Measurements from ENCODE around the gene FSHR.

DNA sequence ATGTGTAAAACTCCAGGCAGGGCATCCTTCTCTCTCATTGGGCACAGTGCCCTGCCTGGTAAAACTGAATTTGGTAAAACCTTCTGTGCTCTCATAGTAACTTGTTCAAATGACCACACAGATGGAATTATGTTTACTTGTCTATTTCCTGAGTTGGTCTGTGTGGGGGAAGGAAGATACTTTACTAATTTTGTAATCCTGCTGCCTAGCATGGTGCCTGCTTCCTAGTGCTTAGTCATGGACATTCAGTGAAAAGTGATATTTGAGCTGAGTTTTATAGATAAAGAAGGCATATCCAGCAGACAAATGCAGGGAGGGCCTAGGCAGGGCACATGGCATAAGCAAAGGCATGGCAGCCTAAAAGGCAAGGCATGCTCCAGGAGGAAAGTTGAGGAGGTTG is 199.4 kb downstream of the FSHR start:
- TF ChIP-seq, protein P1, sequence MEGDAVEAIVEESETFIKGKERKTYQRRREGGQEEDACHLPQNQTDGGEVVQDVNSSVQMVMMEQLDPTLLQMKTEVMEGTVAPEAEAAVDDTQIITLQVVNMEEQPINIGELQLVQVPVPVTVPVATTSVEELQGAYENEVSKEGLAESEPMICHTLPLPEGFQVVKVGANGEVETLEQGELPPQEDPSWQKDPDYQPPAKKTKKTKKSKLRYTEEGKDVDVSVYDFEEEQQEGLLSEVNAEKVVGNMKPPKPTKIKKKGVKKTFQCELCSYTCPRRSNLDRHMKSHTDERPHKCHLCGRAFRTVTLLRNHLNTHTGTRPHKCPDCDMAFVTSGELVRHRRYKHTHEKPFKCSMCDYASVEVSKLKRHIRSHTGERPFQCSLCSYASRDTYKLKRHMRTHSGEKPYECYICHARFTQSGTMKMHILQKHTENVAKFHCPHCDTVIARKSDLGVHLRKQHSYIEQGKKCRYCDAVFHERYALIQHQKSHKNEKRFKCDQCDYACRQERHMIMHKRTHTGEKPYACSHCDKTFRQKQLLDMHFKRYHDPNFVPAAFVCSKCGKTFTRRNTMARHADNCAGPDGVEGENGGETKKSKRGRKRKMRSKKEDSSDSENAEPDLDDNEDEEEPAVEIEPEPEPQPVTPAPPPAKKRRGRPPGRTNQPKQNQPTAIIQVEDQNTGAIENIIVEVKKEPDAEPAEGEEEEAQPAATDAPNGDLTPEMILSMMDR (IDR thresholded peaks at IDR 0.05; ENCODE audit: low read depth, low read length) = no peak
- no peak for TF ChIP-seq POLR2A (IDR thresholded peaks at IDR 0.05; ENCODE audit: extremely low read depth, insufficient read length)
